HG02588 (cell line): ENCODE data around the gene IFI27L1.

ENCODE experiments used
- ATAC-seq: cut with Tn5 transposase; IDR thresholded peaks from one replicate; pipeline ENCODE4 v1.9.1; 2021; ENCODE audit warnings: mild to moderate bottlenecking, moderate library complexity; ENCODE audit not compliant: unreplicated experiment

Gene IFI27L1

DNA sequence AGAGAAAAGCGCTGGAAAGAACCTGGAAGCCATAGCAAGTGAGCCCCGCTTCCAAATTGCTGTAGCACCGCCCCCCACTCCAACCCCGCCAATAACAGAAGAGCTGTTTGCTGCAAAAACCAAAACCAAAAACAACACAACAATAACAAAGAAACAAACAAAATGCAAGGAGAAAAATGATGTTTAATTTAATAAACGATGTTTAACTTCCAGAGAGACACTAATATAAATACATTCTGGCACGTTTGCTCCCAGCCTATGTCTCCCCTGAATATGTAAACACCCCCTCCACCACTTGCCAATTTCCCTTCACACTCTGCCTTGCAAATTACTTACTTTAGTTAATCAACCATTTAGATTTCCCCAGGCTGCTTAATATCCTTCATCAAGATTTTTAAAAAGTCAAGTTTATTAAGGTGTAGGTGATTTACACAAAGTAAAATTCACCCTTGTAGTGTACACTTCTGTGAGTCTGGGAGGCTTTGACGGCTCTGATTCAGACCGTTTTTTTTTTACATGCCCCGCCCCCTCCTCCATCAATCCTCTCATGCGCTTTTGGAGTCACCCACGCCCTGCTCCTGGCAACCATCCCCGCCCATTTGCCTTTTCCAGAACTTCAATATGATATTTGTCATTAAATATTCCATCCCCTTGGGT lies 48.8 kb downstream of the IFI27L1 start:
- ATAC-seq = no peak

DNA sequence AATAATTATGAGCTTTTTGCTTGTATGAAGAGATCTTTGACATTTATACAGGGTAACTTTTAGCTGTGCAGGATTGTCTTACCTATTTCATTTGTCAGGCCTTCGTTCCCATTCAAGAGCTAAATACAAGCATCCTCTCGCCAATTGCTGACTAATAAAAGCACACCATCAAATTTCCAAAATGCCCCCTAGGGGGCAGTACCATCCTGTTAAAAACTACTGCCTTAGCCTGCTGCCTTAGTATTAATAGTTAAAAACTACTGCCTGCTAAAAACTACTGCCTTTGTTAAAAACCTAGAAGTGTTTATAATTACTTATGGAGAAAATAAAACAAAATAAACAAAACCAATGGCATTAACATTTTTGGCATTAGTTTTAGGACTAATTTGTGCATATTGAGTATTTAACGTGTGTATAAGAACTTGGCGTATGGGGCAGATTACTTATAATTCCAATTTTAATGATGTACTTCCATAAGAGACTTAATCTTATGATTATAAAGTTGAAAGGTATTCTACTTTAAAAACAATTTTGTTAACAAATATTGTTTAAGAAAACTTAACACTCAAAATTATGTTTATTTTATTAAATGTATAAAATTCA lies 51.3 kb downstream of the IFI27L1 start:
- ATAC-seq = no peak

DNA sequence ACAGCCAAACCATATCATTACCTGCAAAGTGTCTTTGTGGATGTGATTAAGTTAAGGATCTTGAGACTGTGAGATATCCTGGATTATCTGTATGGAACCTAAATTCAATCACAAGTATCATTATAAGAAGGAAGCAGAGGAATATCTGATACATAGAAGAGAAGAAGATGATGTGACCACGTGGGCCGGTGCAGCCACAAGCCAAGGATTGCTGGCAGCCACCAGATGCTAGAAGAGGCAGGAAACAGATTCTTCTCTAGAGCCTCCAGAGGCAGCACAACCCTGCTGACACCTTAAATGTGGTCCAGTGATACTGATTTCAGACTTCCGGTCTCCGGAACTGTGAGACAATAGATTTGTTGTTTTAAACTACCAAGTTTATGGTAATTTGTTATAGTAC lies 54.4 kb downstream of the IFI27L1 start:
- ATAC-seq = no peak

DNA sequence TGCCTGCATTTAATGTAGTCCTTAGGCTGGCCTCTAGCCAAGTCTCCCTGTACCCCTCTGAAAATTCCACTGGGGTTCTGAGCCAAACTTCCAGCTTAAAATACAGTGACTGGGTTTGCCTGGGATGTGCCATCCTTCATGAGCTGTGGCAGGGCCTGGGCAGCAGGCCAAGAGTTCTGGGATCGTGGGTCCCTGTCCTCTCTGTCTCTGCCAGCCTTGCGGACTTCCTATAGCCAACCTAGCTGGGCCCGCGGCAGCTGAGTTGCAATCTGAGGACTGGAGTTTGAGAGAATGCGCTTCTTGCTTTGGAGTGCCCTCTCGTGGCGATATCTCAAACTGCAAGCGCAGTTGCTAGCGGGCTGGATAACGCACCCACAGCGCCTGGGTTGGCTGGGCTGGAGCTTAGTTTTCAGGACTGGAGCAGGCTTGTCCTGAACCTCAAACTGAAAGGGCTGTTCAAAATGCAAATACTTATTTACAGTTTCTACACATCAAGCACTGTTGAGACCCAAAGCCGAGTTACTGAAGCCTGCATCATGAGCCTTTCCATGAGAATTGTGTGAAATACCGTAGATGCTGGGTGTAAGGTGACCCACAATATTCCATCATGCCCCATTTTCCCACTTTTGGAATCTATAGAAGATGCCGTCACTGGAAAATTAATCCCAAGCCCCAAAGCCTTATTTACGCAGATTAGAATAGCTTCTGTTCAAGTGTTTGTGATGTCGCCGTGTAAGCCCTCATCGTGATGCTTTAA lies 55.6 kb downstream of the IFI27L1 start:
- peak; percentile 70 for ATAC-seq

DNA sequence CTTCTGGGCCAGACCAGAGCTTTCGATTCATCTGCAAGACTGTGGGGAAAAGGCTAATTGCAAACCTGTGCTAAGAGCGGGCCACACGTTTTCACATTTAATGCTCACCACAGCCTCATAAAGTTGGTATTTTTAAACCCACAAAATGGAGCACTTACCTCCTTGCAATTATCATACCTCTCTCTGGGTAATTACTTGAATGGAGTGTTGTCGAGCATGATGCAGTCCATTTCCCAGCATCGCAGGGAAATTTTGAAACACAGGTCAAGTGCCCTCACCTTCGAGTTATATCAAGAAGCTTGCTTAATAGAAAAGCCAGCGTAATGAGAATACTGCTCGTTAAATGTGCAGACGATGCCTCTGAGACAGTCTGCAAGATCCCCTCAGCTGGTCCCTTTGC lies 57.1 kb downstream of the IFI27L1 start:
- no peak for ATAC-seq

DNA sequence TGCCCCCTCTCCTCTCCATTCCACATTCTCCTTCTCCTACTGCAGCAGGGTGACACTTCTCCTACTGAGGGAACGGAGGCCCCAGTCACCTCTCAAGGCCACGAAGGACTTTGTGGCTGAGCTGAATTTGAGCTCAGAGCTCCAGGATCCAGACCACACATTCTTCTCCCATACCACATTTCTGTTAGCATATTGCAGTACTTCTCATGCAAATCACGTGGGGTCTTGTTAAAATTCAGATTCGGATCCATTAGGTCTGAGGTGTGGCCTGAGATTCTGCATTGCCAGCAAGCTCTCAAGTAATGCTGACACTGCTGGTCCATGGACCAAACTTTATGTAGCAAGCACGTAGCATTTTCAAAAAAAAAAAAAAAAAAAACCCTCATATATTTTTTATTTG lies 57.9 kb downstream of the IFI27L1 start:
- ATAC-seq = no peak

DNA sequence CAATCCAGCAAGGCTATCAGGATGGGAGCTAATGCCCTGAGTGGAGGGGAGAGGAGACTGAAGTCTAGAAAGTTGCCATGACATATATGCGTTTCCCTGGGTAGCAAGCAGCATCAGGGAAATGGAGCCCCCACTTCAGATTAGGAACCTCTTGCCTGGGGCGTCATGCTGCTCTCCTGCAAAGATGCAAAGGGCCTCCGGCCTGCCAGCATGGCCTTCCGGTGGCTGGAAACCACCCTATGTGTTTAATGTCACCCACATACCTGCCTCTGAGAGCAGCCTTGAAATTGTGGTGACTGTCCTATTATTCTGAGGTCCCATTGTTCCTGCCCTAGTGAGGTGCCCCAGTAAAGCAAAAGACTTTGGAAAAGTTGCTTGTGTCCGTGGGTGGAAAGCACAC lies 58.3 kb downstream of the IFI27L1 start:
- no peak for ATAC-seq

DNA sequence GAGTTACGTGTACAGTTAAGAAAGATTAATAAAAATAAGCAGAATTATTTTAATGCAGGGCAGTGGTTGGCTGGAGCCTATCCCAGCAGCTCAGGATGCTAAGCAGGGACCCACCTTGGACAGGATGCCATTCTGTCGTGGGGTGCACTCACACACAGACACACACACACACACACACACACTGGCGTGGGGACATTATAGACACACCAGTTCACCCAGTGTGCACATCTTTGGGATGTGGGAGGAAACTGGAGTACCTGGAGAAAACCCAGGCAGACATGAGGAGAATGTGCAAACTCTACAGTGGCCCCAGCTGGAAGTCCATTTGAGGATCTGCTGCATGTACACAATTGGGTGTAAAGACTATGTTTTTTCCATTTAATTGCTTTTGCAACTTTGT lies 61.1 kb downstream of the IFI27L1 start:
- ATAC-seq = no peak

DNA sequence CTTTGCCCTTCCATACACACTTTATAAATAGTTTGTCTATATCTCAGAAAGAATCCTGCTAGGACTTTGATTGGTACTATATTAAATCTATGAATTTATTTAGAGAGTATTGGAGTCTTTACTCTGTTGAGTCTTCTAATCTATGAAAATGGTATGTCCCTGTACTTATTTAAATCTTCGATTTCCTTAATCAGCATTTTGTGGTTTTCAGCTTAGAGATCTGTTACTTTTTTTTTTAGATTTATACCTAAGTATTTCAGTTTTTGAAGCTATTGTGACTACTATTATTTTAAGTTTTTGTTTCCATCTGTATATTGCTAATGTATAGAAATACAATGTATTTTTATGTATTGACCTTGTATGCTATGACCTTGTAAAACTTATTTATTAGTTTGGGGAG lies 61.7 kb downstream of the IFI27L1 start:
- ATAC-seq = no peak

DNA sequence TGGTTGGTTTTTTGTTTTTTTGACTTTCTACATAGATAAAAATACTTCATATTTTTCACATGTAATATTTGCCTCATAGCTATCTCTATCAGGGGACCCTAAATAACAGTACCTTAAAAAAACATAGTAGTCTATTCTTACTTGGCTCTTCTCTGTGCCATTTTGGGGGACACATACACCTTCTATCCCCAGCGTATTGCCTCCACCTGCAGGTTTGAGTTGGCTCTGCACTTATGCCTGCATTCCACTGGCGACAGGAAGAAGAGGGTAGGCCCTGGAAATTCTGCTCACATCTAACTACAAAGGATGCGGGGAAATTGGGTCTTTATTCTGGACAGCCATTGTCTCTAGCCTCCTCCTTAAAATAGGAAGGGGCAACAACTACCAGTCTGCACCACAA lies 62.1 kb downstream of the IFI27L1 start:
- no peak for ATAC-seq

DNA sequence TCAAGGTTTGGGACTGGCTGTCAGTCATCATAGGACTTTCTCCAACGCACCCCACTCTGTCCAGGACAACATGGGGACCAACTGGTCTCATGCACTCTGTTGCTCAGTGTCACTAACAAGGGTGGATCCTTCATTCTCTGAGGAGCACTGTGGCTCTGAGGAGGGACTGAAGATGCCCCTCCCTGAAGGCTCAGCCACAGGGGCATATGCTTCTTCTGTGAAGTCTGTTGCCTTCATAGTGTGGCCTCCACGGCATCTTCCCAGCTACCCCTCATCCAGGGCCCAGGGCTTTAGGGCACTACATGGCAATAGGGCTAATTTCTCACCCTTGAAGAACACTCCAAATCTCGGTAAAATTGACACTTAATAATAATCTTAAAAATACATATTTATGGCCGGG lies 62.6 kb downstream of the IFI27L1 start:
- ATAC-seq = no peak

DNA sequence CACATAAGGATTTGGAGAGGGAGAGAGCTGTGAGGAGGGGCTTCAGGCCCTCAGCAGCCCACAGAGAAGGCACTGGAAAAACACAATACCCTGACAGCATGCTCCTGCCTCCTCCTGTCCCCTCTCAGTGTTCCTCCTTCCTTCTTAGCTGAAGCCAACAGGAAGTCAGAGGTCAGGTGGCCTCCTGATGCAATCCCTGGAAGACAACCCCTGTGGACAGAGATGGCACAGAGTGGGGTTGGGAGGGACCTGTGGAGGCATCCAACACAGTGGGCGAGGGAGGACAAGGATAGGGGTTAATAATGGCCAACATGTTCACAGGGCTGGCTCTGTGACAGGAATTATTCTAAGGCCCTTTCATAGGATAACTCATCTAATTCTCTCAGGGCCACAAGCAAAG lies 63.7 kb downstream of the IFI27L1 start:
- ATAC-seq = no peak

DNA sequence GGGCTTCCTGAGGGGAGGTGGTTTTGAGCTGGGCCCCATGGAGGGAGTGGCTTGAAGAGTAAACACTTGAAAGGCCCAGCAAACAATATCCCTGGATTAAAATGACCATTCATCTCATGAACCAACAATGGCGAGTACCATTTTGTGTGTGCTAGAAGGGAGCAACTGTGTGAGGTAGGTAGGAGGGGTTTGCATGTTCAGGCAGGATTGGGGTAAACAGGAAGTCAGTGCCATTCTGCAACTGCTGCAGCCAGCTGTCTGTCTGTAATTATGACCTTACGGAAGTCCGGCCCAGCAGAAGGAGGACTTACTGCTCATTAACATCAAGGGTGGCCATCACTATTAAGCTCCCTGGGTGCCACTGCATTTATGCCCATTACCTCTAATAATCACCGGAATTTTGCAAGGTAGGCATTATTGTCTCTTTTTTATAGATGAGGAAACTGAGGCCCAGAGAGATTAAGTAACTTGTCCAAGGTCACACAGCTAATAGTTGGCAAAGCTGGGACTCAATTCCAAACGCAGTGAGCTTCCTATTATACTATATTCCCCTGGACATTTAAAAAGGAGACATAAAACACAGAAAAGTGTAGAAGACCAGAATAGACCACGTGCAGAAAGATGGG lies 64.9 kb downstream of the IFI27L1 start:
- ATAC-seq = no peak
